IPS-18a (cell line): Measurements from ENCODE around the gene MRPL24.

Experiments used
- H3K27ac ChIP-seq: one replicate; pipeline ENCODE4 v1.5.1; 2013; ENCODE audit warnings: low read length
- H3K27me3 ChIP-seq: one replicate; pipeline ENCODE4 v1.6.1; 2013; ENCODE audit warnings: mild to moderate bottlenecking, low read length; ENCODE audit not compliant: control insufficient read depth, insufficient read depth
- H3K36me3 ChIP-seq: one replicate; pipeline ENCODE4 v1.6.1; 2013; ENCODE audit warnings: low read depth, low read length; ENCODE audit not compliant: control insufficient read depth
- H3K4me1 ChIP-seq: one replicate; pipeline ENCODE4 v1.6.1; 2013; ENCODE audit warnings: low read depth, low read length; ENCODE audit not compliant: control insufficient read depth
- H3K4me3 ChIP-seq: one replicate; pipeline ENCODE4 v1.5.1; 2013; ENCODE audit warnings: low read length
- H3K9ac ChIP-seq: one replicate; pipeline ENCODE4 v1.6.1; 2013; ENCODE audit warnings: mild to moderate bottlenecking, low read length, moderate library complexity
- H3K9me3 ChIP-seq: one replicate; pipeline ENCODE4 v1.6.1; 2013; ENCODE audit warnings: low read depth, low read length; ENCODE audit not compliant: control insufficient read depth

MRPL24 gene

DNA sequence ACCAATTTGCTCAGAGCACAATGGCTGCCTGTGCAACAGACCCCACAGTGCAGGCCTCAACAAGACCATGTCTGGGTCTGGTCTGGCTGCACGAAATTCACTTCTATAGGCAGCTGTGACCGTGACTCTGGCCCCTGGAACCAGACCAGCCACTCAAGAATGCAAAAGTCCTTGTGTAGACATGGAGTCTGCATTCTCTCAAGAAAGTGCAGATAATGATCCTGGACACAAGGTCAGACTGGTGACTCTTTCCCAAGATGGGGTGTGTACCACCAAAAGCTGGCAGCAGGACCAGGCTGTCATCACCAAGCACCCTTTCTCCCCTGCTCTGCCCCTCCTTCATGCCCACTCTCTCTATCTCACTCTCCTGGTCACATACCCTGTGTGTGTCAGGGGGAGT, 19.8 kb downstream of the MRPL24 start:
- Histone ChIP-seq H3K36me3 (peaks cover 42% of the 10 kb centered on the region), H3K4me1 (peaks cover 9% of the 10 kb centered on the region), H3K4me3 (no peak overlapping the region), H3K27ac (no peak overlapping the region), H3K9ac (no peak overlapping the region), H3K9me3 (no peaks in the 10 kb centered on the region), H3K27me3 (no peaks in the 10 kb centered on the region)

- no peaks in the 10 kb centered on the region for H3K9me3 ChIP-seq
- no peak overlapping the region for H3K4me3 ChIP-seq
- H3K4me1 ChIP-seq = no peaks in the 10 kb centered on the region
- no peaks in the 10 kb centered on the region for H3K27me3 ChIP-seq
- peaks cover 14% of the 10 kb centered on the region for H3K36me3 ChIP-seq
- no peak overlapping the region for H3K9ac ChIP-seq
- no peak overlapping the region for H3K27ac ChIP-seq
Observed at GRCh38 chr1:156717351-156717750, 23.5 kb downstream of the MRPL24 start.

- peaks cover 18% of the 10 kb centered on the region for H3K4me1 ChIP-seq
- no peaks in the 10 kb centered on the region for H3K9me3 ChIP-seq
- H3K27ac ChIP-seq = no peak overlapping the region
- no peaks in the 10 kb centered on the region for H3K27me3 ChIP-seq
- H3K9ac ChIP-seq = no peak overlapping the region
- no peak overlapping the region for H3K4me3 ChIP-seq
- no peaks in the 10 kb centered on the region for H3K36me3 ChIP-seq
Observed at GRCh38 chr1:156714830-156715229, 26.1 kb downstream of the MRPL24 start.

DNA sequence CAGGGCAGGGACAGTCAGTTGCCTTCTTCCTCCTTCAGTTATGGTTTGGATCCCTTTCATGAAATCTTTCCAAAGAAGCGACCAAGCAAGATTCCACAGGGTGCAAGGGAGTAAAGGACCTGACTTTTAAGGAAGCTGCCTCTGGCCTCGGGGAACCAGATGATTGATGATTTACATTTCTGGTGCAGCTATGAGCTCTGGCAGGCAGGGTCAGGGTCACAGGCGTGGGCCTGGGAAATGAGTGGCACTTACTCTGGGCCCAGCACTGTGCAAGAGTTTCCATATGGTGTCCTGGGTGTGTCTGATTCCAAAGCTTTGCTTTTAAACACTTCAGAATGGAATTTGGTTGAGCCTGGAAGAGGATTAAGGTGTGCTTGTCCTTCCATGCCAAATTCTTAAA, 28.3 kb downstream of the MRPL24 start:
- no peaks in the 10 kb centered on the region for H3K9me3 ChIP-seq
- H3K27me3 ChIP-seq = no peaks in the 10 kb centered on the region
- peaks cover 40% of the 10 kb centered on the region for H3K4me1 ChIP-seq
- H3K9ac ChIP-seq = no peak overlapping the region
- no peak overlapping the region for H3K4me3 ChIP-seq
- H3K27ac ChIP-seq = no peak overlapping the region
- H3K36me3 ChIP-seq = no peaks in the 10 kb centered on the region

DNA sequence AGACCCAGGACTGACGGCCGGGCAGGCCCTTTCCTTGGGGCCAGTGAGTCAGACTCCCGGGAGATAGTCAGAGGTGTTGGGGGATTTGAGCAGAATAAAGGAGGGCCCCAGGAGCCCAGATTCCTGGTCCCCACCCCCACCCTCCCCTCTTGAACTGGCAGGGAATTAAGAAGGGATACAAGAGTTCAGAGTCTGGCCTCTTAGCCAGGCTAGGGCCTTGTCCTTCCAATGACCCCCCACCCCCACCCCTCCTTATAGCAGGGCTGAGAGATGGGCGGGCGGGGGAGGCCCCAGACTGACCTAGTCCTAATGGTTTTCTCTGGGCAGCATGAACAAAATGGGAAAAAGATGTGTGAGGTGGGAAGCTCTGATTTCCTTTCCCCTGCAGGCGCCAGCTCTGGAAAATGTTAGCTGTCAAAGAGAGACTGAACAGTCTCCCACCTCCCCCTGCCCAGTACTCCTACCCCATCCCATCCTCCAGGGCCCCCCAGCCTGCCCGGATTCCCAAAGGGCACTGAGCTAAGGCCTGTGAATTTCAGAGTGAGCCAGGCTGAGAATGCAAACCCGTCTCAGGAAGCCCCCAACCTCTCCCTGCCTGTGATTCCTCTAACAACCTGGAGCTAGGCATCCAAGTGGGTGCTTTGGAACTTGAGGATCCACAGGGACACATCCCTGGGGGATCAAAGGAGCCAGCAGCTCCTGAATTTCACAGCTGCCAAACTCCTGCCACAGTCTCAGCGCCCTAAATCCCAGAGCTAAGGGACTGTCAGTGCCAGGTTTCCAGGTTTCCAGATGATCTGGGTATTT, 29.7 kb downstream of the MRPL24 start:
- no peak overlapping the region for H3K9ac ChIP-seq
- H3K27me3 ChIP-seq = no peaks in the 10 kb centered on the region
- no peak overlapping the region for H3K27ac ChIP-seq
- no peaks in the 10 kb centered on the region for H3K9me3 ChIP-seq
- peaks cover 48% of the 10 kb centered on the region for H3K4me1 ChIP-seq
- H3K4me3 ChIP-seq = no peak overlapping the region
- H3K36me3 ChIP-seq = no peaks in the 10 kb centered on the region

DNA sequence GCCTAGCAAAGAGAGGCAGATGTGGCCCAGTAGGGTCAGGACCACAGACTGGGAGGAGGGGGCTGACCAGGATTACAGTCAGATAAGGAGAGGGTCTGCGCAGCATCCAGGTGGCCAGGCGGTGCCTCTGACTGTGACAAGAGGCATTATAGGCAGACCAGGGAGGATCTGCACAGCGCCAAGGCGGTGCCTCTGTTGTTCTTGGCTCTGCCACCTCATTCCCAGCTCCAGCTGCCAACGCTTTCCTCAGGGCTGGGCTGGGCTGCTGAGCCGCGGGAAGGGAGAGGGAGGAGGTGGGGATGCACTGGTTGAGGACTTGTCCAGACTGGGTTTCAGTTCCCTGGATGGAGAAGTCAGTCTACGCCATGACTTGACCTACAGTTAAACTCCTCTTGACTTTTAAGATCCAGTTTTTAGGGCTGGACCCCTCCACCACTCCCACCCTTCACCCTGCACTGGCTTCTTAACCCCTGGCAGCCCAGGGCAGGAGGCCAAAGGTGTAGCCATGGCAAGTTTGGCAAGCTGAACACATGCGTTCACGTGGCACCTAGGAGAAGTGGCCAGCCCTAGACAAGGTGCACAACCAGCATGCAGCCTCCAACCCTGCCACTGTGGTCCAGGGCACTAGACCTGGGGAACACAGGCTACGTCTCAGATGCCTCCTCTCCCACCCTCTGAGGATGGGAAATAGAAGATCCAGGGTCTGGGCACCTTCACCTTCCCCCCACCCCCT, 31.0 kb downstream of the MRPL24 start:
- Histone ChIP-seq H3K4me3 (no peak overlapping the region), H3K36me3 (no peaks in the 10 kb centered on the region), H3K4me1 (peaks cover 48% of the 10 kb centered on the region), H3K9me3 (no peaks in the 10 kb centered on the region), H3K27me3 (peaks cover 4% of the 10 kb centered on the region), H3K9ac (no peak overlapping the region), H3K27ac (no peak overlapping the region)

DNA sequence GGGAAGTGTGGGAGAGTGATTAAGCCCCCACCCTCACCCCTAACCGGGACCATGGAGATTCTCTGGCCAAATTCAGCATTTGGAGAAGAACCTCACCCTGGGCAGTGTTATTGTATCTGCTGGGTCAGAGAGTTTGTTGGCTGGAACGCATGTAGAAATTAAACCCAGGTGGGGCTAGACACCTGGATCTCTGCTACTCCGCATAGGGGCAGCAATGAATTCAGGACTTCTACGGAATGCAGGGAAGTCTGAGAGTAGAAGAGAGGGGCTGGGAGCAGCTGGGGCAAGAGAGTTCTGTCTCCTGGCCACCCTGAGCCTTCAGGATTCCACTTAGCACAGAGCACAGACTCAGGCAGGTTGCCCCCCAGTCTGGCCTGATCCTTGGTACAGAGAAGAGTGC, 31.9 kb downstream of the MRPL24 start:
- no peak overlapping the region for H3K27ac ChIP-seq
- H3K4me1 ChIP-seq = peaks cover 54% of the 10 kb centered on the region
- no peak overlapping the region for H3K9ac ChIP-seq
- peak overlapping the region; percentile 71 for H3K4me3 ChIP-seq
- H3K36me3 ChIP-seq = no peaks in the 10 kb centered on the region
- peaks cover 13% of the 10 kb centered on the region for H3K27me3 ChIP-seq
- no peaks in the 10 kb centered on the region for H3K9me3 ChIP-seq

DNA sequence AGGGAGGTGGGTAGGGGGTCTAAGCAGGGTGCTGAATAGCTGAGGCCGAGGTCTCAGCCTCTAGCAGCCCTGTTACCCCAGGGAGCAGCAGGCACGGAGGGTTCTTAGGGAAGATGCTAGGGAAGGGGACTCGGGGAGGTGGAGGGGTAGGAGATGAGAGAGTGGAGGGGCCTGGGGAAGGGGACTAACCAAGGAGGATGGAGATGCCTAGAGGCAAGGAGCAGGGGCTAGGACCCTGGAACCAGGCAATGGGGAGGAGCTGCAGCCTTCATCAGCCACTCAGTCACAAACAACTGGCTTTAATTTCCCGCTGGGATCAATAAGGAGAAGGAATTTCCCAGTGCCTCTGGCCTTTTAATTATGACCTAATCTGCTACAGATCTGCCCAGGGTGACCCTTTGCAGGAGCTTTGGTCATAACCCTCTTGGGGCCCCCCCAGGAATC, 32.6 kb downstream of the MRPL24 start:
- Histone ChIP-seq H3K4me3 (peak overlapping the region; percentile 71), H3K36me3 (no peaks in the 10 kb centered on the region), H3K4me1 (peaks cover 62% of the 10 kb centered on the region), H3K9ac (peak overlapping the region; percentile 75), H3K27ac (peak overlapping the region; percentile 88), H3K27me3 (peaks cover 21% of the 10 kb centered on the region), H3K9me3 (no peaks in the 10 kb centered on the region)

DNA sequence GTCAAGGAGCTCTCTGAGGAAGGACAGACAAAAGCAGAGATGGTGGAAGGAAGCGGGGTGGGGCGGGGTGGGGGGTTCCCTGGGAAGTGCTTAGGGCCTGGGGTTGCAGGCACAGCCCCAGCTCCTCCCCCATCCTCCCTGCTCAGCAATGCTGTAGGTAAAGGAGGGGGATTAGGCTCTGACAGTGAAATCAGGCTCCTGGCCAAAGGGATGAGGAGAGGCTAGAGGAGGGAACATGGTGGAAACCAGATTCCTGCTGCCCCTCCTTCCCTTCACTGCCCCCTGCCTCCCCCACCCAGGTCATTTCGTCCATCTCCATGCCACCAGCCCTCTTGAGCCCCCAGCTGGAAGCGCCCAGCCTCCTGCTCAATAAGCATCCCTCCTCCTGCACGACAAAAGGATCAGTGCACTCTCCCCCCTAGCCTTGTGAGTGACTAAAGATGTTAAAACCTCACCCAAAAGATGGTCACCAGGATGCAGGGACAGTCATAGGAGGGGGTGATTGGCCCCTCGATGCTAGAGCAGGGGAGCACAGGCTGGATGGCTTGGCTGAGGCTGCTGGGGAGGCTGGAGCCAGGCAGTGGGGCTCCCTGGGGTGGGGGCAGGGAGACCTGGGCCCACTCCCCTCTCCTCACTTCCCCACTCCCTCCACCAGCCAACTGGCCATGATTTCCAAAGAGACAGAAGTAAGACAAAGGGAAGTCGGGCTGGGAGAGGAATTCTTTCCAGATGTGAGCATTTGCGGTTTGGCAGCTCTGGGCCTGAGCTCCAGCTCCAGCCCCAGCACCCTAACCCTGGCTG, 33.3 kb downstream of the MRPL24 start:
- peak overlapping the region; percentile 75 for H3K9ac ChIP-seq
- peak overlapping the region; percentile 71 for H3K4me3 ChIP-seq
- H3K27ac ChIP-seq = peak overlapping the region; percentile 88
- no peaks in the 10 kb centered on the region for H3K36me3 ChIP-seq
- H3K9me3 ChIP-seq = no peaks in the 10 kb centered on the region
- peaks cover 66% of the 10 kb centered on the region for H3K4me1 ChIP-seq
- peaks cover 27% of the 10 kb centered on the region for H3K27me3 ChIP-seq

DNA sequence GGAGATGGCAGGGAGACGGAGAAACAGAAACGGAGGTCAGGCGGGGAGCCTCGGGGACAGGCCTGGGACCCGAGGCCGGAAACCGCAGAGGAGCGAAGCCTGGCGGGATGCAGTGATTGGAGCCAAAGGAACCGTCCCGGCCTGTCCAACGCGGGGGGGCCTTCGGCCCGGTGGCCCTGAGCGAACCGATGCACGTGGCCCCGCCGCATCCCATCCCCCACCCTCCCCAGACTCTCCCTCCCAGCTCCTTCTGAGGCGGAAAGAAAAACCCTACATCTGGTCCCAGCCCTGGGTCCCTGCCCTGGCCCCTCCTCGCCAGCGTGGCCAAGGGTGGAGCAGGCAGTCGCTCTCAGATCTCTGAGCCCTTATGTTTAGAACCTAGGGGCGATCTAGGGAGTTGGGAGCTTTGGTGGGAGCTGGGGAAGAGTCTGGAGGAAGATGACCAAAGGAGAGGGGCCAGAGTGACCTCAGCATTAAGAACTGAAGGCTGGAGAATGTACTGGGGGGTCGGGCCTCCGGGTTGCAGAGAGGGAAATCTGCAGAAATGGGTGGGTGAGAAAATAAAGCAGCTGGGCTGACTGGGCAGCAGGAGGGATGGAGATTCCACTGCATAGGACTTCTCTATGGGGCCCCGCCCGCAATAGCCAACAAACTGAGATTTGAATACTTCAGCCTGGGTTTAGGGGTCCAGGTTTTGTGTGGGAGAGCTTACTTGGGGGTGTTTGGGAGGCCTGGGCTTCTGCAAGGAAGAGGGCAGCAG, 34.1 kb downstream of the MRPL24 start:
- H3K4me1 ChIP-seq = peaks cover 66% of the 10 kb centered on the region
- H3K9me3 ChIP-seq = no peaks in the 10 kb centered on the region
- peak overlapping the region; percentile 78 for H3K27ac ChIP-seq
- peak overlapping the region; percentile 71 for H3K4me3 ChIP-seq
- H3K27me3 ChIP-seq = peaks cover 27% of the 10 kb centered on the region
- H3K9ac ChIP-seq = peak overlapping the region; percentile 75
- no peaks in the 10 kb centered on the region for H3K36me3 ChIP-seq
